Endodermal cell (in vitro differentiated cells): ENCODE results near the gene FASLG. TPM values are rescaled to one million over a fixed set of nuclear protein-coding genes. Genes with fewer than 3 reads are reported as not detected.

ENCODE experiments used
- DNase-seq: peaks from one replicate; pipeline ENCODE4 v3.0.0-alpha.2; 2017
- H3K27ac ChIP-seq: 2 replicates; pipeline ENCODE4 v1.5.1; 2013; ENCODE audit warnings: mild to moderate bottlenecking, low read depth, low read length, moderate library complexity
- H3K27me3 ChIP-seq: 2 replicates; pipeline ENCODE4 v1.6.1; 2013; ENCODE audit warnings: mild to moderate bottlenecking, low read length, moderate library complexity; ENCODE audit not compliant: insufficient read depth, control insufficient read depth, poor library complexity, severe bottlenecking
- H3K36me3 ChIP-seq: 2 replicates; pipeline ENCODE4 v1.7.0; 2013; ENCODE audit warnings: mild to moderate bottlenecking, low read length, moderate library complexity; ENCODE audit not compliant: control insufficient read depth, insufficient read depth
- H3K4me1 ChIP-seq: one replicate; pipeline ENCODE4 v1.7.0; 2013; ENCODE audit warnings: low read length; ENCODE audit not compliant: control insufficient read depth, insufficient read depth
- H3K4me3 ChIP-seq: 2 replicates; pipeline ENCODE4 v1.5.1; 2013; ENCODE audit warnings: mild to moderate bottlenecking, low read length, moderate library complexity
- H3K9ac ChIP-seq: 2 replicates; pipeline ENCODE4 v1.6.1; 2013; ENCODE audit warnings: mild to moderate bottlenecking, low read length, moderate library complexity; ENCODE audit not compliant: poor library complexity, severe bottlenecking; ENCODE audit errors: extremely low read depth
- H3K9me3 ChIP-seq: 2 replicates; pipeline ENCODE4 v1.6.1; 2013; ENCODE audit warnings: mild to moderate bottlenecking, low read length, moderate library complexity; ENCODE audit not compliant: control insufficient read depth
- H3K27ac Mint-ChIP-seq: 2 replicates; pipeline ENCODE4 v1.8.0; 2020; ENCODE audit warnings: mixed read lengths
- H3K27me3 Mint-ChIP-seq: 2 replicates; pipeline ENCODE4 v1.8.0; 2021; ENCODE audit warnings: mild to moderate bottlenecking, mixed read lengths; ENCODE audit not compliant: insufficient read depth
- H3K36me3 Mint-ChIP-seq: 2 replicates; pipeline ENCODE4 v1.8.0; 2020; ENCODE audit warnings: low read depth, mixed read lengths
- H3K4me1 Mint-ChIP-seq: 2 replicates; pipeline ENCODE4 v1.8.0; 2020; ENCODE audit warnings: mixed read lengths
- H3K4me3 Mint-ChIP-seq: 2 replicates; pipeline ENCODE4 v1.8.0; 2020; ENCODE audit warnings: mild to moderate bottlenecking, moderate library complexity, mixed read lengths
- H3K9me3 Mint-ChIP-seq: 2 replicates; pipeline ENCODE4 v1.8.0; 2020; ENCODE audit warnings: mild to moderate bottlenecking, mixed read lengths
- WGBS, 2 experiments: methylation state at CpG; one replicate each; pipeline versions ENCODE4 v1.1.5 to v1.1.7; 2013; ENCODE audit warnings: missing lambda C conversion rate in 2 of 2, mixed read lengths in 1 of 2; ENCODE audit not compliant: insufficient coverage in 1 of 2, insufficient read length in 1 of 2; 5-methylcytosine and 5-hydroxymethylcytosine counted together
- total RNA-seq, 2 donors: library from RNA; stranded (reverse); fragmentation: NEBNext Ultra II Directional in 1 of 2; extraction: Animal tissue kit (Norgen Biotek cat#: 25700) in 1 of 2; gene quantifications; 2 replicates in 1 of 2; 3 replicates in 1 of 2; pipeline ENCODE4 v1.2.1, GENCODE V29; 2021
- TF ChIP-seq, protein P1 (sequence below): fragments of 200-600 bp; sonication (generic); conservative IDR thresholded peaks from 2 replicates; pipeline ENCODE4 v1.5.0; 2021; ENCODE audit warnings: antibody characterized with exemption, mild to moderate bottlenecking

The FASLG gene
- total RNA-seq, 2 donors from 2014 or later, result not detected

DNA sequence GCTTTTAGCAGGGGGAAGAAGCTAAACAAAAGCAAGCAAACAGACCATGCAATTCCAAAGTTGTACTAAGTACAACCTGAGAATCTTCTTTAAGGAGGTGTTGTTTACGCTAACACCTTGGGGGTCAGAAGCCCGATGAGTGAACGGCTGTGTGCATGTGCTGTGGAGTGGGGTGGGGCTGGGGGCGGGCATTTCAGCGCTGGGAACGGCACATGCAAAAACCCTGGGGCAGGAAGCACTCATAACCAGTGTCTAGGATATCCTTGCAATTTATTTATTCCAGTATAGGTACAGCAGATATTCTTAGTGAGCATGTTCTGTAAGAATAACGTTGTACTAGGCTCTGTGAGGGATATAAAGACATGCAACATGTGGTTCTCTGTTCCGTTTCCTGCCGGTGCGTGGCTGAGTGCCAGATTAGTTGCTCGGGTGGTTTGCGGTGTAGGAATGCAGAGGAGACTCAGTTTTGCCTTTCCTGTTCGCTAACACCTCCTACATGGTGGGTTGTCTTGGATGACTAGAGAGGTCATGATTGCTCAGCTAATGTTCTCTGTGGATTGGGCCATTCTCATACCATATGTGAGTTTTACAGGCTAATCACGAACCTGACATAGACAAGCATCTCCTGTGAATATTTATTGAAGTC is 3.7 kb downstream of the FASLG start:
- Mint-ChIP-seq H3K27ac (no peak overlapping the region), H3K36me3 (no peaks in the 10 kb centered on the region), H3K4me1 (peaks cover 9% of the 10 kb centered on the region), H3K4me3 (no peak overlapping the region), H3K27me3 (peaks cover 28% of the 10 kb centered on the region), H3K9me3 (no peaks in the 10 kb centered on the region)
- no peak for DNase-seq
- TF ChIP-seq, protein P1, sequence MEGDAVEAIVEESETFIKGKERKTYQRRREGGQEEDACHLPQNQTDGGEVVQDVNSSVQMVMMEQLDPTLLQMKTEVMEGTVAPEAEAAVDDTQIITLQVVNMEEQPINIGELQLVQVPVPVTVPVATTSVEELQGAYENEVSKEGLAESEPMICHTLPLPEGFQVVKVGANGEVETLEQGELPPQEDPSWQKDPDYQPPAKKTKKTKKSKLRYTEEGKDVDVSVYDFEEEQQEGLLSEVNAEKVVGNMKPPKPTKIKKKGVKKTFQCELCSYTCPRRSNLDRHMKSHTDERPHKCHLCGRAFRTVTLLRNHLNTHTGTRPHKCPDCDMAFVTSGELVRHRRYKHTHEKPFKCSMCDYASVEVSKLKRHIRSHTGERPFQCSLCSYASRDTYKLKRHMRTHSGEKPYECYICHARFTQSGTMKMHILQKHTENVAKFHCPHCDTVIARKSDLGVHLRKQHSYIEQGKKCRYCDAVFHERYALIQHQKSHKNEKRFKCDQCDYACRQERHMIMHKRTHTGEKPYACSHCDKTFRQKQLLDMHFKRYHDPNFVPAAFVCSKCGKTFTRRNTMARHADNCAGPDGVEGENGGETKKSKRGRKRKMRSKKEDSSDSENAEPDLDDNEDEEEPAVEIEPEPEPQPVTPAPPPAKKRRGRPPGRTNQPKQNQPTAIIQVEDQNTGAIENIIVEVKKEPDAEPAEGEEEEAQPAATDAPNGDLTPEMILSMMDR, result no peak
- no peak overlapping the region for H3K9ac ChIP-seq
- no peaks in the 10 kb centered on the region for H3K36me3 ChIP-seq
- H3K4me1 ChIP-seq, result no peaks in the 10 kb centered on the region
- 84 to 92% methylated on average over 10 to 14 of the region's 14 CpGs for WGBS, 2 experiments
- no peaks in the 10 kb centered on the region for H3K27me3 ChIP-seq
- no peak overlapping the region for H3K27ac ChIP-seq
- no peak overlapping the region for H3K4me3 ChIP-seq
- no peaks in the 10 kb centered on the region for H3K9me3 ChIP-seq

DNA sequence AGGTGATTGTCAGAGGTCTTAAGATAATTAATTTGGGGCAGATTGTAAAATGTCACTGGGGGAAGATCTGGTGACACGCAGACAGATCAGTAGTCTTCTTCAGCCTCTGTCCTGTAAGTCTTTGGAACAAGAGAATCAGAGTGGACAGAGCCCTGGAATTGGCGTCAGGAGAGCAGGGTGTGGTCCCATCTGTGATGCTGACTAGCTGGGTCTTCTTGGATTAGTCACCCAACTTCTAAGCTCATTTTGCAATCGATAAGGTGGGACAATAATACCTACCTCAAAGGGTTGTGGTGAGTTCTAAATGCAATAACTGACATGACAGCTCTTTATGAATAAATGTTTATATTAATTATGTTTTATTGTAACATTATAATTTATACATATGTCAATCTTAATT is 4.8 kb downstream of the FASLG start:
- no peaks in the 10 kb centered on the region for H3K36me3 ChIP-seq
- no peak overlapping the region for H3K27ac ChIP-seq
- H3K4me3 Mint-ChIP-seq, result no peak overlapping the region
- H3K9ac ChIP-seq, result no peak overlapping the region
- H3K27ac Mint-ChIP-seq, result no peak overlapping the region
- H3K27me3 Mint-ChIP-seq, result peaks cover 28% of the 10 kb centered on the region
- no peaks in the 10 kb centered on the region for H3K9me3 ChIP-seq
- H3K36me3 Mint-ChIP-seq, result no peaks in the 10 kb centered on the region
- no peaks in the 10 kb centered on the region for H3K9me3 Mint-ChIP-seq
- TF ChIP-seq, protein P1, result no peak
- no peak overlapping the region for H3K4me3 ChIP-seq
- peaks cover 8% of the 10 kb centered on the region for H3K4me1 Mint-ChIP-seq
- H3K4me1 ChIP-seq, result no peaks in the 10 kb centered on the region
- no peaks in the 10 kb centered on the region for H3K27me3 ChIP-seq
- WGBS, 2 experiments, result 95 to 100% methylated on average over 1 to 3 of the region's 3 CpGs
- DNase-seq, result no peak

DNA sequence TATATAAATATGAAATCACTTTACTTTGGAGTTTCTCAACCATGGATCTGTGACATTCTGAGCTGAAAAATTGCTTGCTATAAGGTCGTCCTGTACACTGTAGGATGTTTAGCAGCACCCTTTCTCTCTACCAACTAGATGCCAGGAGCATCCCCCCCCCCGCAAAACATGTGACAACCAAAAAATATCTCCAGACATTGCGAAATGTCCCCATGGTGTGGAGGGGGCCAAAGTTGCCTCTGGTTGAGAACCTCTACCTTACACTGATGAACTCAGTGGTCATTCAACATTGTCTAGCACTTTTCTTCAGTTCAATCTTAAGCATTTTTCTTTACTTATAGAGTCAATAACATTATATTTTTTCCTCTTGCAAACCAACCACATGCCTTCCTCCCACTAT is 9.2 kb downstream of the FASLG start:
- 89 to 100% methylated on average over 2 to 3 of the region's 3 CpGs for WGBS, 2 experiments
- H3K4me1 Mint-ChIP-seq, result peaks cover 3% of the 10 kb centered on the region
- H3K4me3 Mint-ChIP-seq, result no peak overlapping the region
- peaks cover 7% of the 10 kb centered on the region for H3K27me3 Mint-ChIP-seq
- Histone ChIP-seq H3K4me1 (no peaks in the 10 kb centered on the region), H3K9ac (no peak overlapping the region), H3K9me3 (no peaks in the 10 kb centered on the region), H3K36me3 (no peaks in the 10 kb centered on the region), H3K27me3 (no peaks in the 10 kb centered on the region), H3K27ac (no peak overlapping the region), H3K4me3 (no peak overlapping the region)
- no peak for DNase-seq
- H3K36me3 Mint-ChIP-seq, result no peaks in the 10 kb centered on the region
- TF ChIP-seq, protein P1, result no peak
- H3K27ac Mint-ChIP-seq, result no peak overlapping the region
- H3K9me3 Mint-ChIP-seq, result no peaks in the 10 kb centered on the region
